ENCODE results near the gene CYBB.

GRCh38 chrX:37757082-37757481 is 22.8 kb upstream of the CYBB start:
- TF ChIP-seq POLR2A (IDR thresholded peaks at IDR 0.05; ENCODE audit: low read length) (no peak), GATA1 (IDR thresholded peaks at IDR 0.05; ENCODE audit: low read depth, low read length) (no peak)
